Transverse colon (tissue), 4 donors: Measurements from ENCODE around the gene ZNF621. TPM values are rescaled to one million over a fixed set of nuclear protein-coding genes. Genes with fewer than 3 reads are reported as not detected.

Experiments
- DNase-seq: peaks from one replicate; pipeline ENCODE4 v3.0.0-alpha.2; 2019
- H3K27ac ChIP-seq, 4 donors: fragments of 200-600 bp; sonication (generic); 2 replicates each; pipeline ENCODE4 v1.5.1; 2016 to 2018; ENCODE audit warnings: inconsistent platforms in 4 of 4
- H3K27me3 ChIP-seq: fragments of 200-600 bp; sonication (generic); 2 replicates; pipeline ENCODE4 v1.5.1; 2017; ENCODE audit warnings: inconsistent platforms
- H3K36me3 ChIP-seq, 4 donors: fragments of 200-600 bp; sonication (generic); 2 replicates each; pipeline ENCODE4 v1.5.1; 2017 to 2019; ENCODE audit warnings: inconsistent platforms in 4 of 4
- H3K4me1 ChIP-seq, 4 donors: fragments of 200-600 bp; sonication (generic); 2 replicates each; pipeline ENCODE4 v1.5.1; 2017 to 2020; ENCODE audit warnings: inconsistent platforms in 4 of 4
- H3K4me3 ChIP-seq, 4 donors: fragments of 200-600 bp; sonication (generic); 1 replicate in 1 of 4; 2 replicates in 3 of 4; pipeline versions ENCODE4 v1.5.1 to v1.6.1; 2017 to 2019; ENCODE audit warnings: inconsistent platforms in 4 of 4
- H3K9me3 ChIP-seq, 2 donors: fragments of 200-600 bp; sonication (generic); 2 replicates each; pipeline ENCODE4 v1.5.1; 2017 to 2019; ENCODE audit warnings: inconsistent platforms in 2 of 2
- CTCF ChIP-seq, 5 experiments: fragments of 200-600 bp in 3 of 5; fragments of 450-650 bp in 2 of 5; sonication (generic) in 3 of 5; IDR thresholded peaks; 1 replicate in 2 of 5; 2 replicates in 3 of 5; pipeline ENCODE4 v1.5.1; 2016 to 2017; ENCODE audit warnings: antibody characterized with exemption in 5 of 5, inconsistent platforms in 3 of 5, mild to moderate bottlenecking in 2 of 5, moderate library complexity in 1 of 5
- EP300 ChIP-seq: sonication (generic); formaldehyde crosslinking; IDR thresholded peaks from one replicate; pipeline ENCODE4 v1.6.1; 2017; ENCODE audit warnings: antibody characterized with exemption, low read depth
- POLR2A ChIP-seq: fragments of 450-650 bp; IDR thresholded peaks from one replicate; pipeline ENCODE4 v1.6.1; 2016; ENCODE audit warnings: antibody characterized with exemption, mild to moderate bottlenecking, moderate library complexity
- POLR2AphosphoS5 ChIP-seq, 3 donors: sonication (generic); formaldehyde crosslinking; IDR thresholded peaks; one replicate each; pipeline ENCODE4 v1.6.1; 2016; ENCODE audit warnings: antibody characterized with exemption in 3 of 3
- WGBS, 2 donors: methylation state at CpG; one replicate each; pipeline ENCODE4 v1.1.5; 2018; ENCODE audit warnings: low coverage in 1 of 2; 5-methylcytosine and 5-hydroxymethylcytosine counted together
- in situ Hi-C, 4 donors: fragments of 200-750 bp; cut with MboI; loops; one replicate each; pipeline versions ENCODE4 v1.15.0 to v1.15.1; 2017; ENCODE audit warnings: low sequenced_read_pairs in 3 of 4, low pct_ligation_motif_present in 1 of 4, low pct_unique_long_range_greater_than_20kb in 1 of 4
- intact Hi-C: fragments of 100-400 bp; cut with DNase I; formaldehyde crosslinking; loops from one replicate; pipeline ENCODE4 v1.15.1; 2023; ENCODE audit warnings: low total_unique reads
- total RNA-seq, 4 donors: library from RNA; depleted of rRNA; stranded (reverse); fragments of >200 nt; gene quantifications; one replicate each; pipeline ENCODE4 v1.1.0, GENCODE V29; 2016

Gene ZNF621
- total RNA-seq, 4 donors from 2014 or later = 11.9 to 21.9 (median 16.2) TPM

GRCh38 chr3:40511031-40511718 lies 13.6 kb upstream of the ZNF621 start:
- Histone ChIP-seq H3K36me3 (peaks cover 0 to 15% (median 0%) of the 10 kb centered on the region in 4 donors), H3K27ac (no peak overlapping the region), H3K4me1 (peaks cover 0 to 7% (median 3%) of the 10 kb centered on the region in 4 donors), H3K27me3 (no peaks in the 10 kb centered on the region), H3K9me3 (no peaks in the 10 kb centered on the region), H3K4me3 (no peak overlapping the region)
- TF ChIP-seq CTCF (IDR thresholded peaks at IDR 0.05) (no peak), EP300 (no peak), POLR2A (no peak), POLR2AphosphoS5 (IDR thresholded peaks at IDR 0.05) (no peak)
- intact Hi-C loops = no loop called here
- in situ Hi-C loops = no loop called here
- 95% methylated on average over 1 of the region's 1 CpG; no CpG with 5 or more reads in 1 of the 2 donors for WGBS, 2 donors
- DNase-seq = no peak

GRCh38 chr3:40516201-40516600 lies 8.6 kb upstream of the ZNF621 start:
- 91 to 92% methylated on average over 4 to 5 of the region's 5 CpGs for WGBS, 2 donors
- H3K36me3 ChIP-seq = peaks cover 0 to 22% (median 0%) of the 10 kb centered on the region in 4 donors
- DNase-seq = no peak
- H3K9me3 ChIP-seq = no peaks in the 10 kb centered on the region
- H3K4me1 ChIP-seq = no peaks in the 10 kb centered on the region
- in situ Hi-C loops (no loop called here), intact Hi-C loops (no loop called here)
- TF ChIP-seq EP300 = no peak
- TF ChIP-seq CTCF (IDR thresholded peaks at IDR 0.05) = no peak
- no peak for TF ChIP-seq POLR2A
- TF ChIP-seq POLR2AphosphoS5 (IDR thresholded peaks at IDR 0.05) = no peak
- H3K27ac ChIP-seq = no peak overlapping the region
- no peaks in the 10 kb centered on the region for H3K27me3 ChIP-seq
- no peak overlapping the region for H3K4me3 ChIP-seq

- no peak for DNase-seq
- Histone ChIP-seq H3K27ac (no peak overlapping the region), H3K4me3 (no peak overlapping the region), H3K4me1 (no peaks in the 10 kb centered on the region), H3K36me3 (peaks cover 0 to 18% (median 0%) of the 10 kb centered on the region in 4 donors), H3K9me3 (no peaks in the 10 kb centered on the region), H3K27me3 (no peaks in the 10 kb centered on the region)
- 89% methylated on average over 1 of the region's 1 CpG; no CpG with 5 or more reads in 1 of the 2 donors for WGBS, 2 donors
- in situ Hi-C loops (no loop called here), intact Hi-C loops (no loop called here)
- no peak for TF ChIP-seq EP300
- no peak for TF ChIP-seq POLR2AphosphoS5 (IDR thresholded peaks at IDR 0.05)
- no peak for TF ChIP-seq CTCF (IDR thresholded peaks at IDR 0.05)
- TF ChIP-seq POLR2A = no peak
These were observed 6.7 kb upstream of the ZNF621 start for GRCh38 chr3:40518067-40518466.

- in situ Hi-C loops = no loop called here
- no peaks in the 10 kb centered on the region for H3K9me3 ChIP-seq
- H3K27me3 ChIP-seq = no peaks in the 10 kb centered on the region
- no peak overlapping the region for H3K4me3 ChIP-seq
- no peak overlapping the region for H3K27ac ChIP-seq
- WGBS, 2 donors = 88 to 100% methylated on average over 1 of the region's 1 CpG
- H3K36me3 ChIP-seq = peaks cover 0 to 12% (median 0%) of the 10 kb centered on the region in 4 donors
- H3K4me1 ChIP-seq = peaks cover 0 to 3% (median under 1%) of the 10 kb centered on the region in 4 donors
- intact Hi-C loops = no loop called here
- no peak for DNase-seq
- no peak for TF ChIP-seq EP300
- no peak for TF ChIP-seq POLR2A
- TF ChIP-seq POLR2AphosphoS5 (IDR thresholded peaks at IDR 0.05) = no peak
These were observed 5.9 kb upstream of the ZNF621 start for GRCh38 chr3:40518848-40519247.
